Measurements from ENCODE around the gene KHDC4. TPM values are rescaled to one million over a fixed set of nuclear protein-coding genes. Genes with fewer than 3 reads are reported as not detected.

Gene KHDC4
- total RNA-seq, 1 donor from 2014 or later = 30.7 TPM

GRCh38 chr1:155970531-155971167 is 36.4 kb upstream of the KHDC4 start:
- no peak for DNase-seq (ENCODE audit: low spot score)

GRCh38 chr1:155969377-155969791 is 35.2 kb upstream of the KHDC4 start:
- DNase-seq (ENCODE audit: low spot score) = no peak

- no peak for DNase-seq (ENCODE audit: low spot score)
These were observed 34.5 kb upstream of the KHDC4 start for GRCh38 chr1:155968670-155969069.

- no peak for DNase-seq (ENCODE audit: low spot score)
These were observed 33.8 kb upstream of the KHDC4 start for GRCh38 chr1:155968051-155968400.

GRCh38 chr1:155967341-155968050 is 33.3 kb upstream of the KHDC4 start:
- DNase-seq (ENCODE audit: low spot score) = no peak

- no peak for DNase-seq (ENCODE audit: low spot score)
These were observed 32.5 kb upstream of the KHDC4 start for GRCh38 chr1:155966750-155967149.

GRCh38 chr1:155966135-155966534 is 31.9 kb upstream of the KHDC4 start:
- DNase-seq (ENCODE audit: low spot score) = no peak

GRCh38 chr1:155964193-155964592 is 30.0 kb upstream of the KHDC4 start:
- DNase-seq (ENCODE audit: low spot score) = no peak

GRCh38 chr1:155962599-155963211 is 28.5 kb upstream of the KHDC4 start:
- no peak for DNase-seq (ENCODE audit: low spot score)

GRCh38 chr1:155961937-155962336 is 27.7 kb upstream of the KHDC4 start:
- DNase-seq (ENCODE audit: low spot score) = no peak

- DNase-seq (ENCODE audit: low spot score) = no peak
These were observed 26.0 kb upstream of the KHDC4 start for GRCh38 chr1:155960081-155960745.

GRCh38 chr1:155957411-155957915 is 23.2 kb upstream of the KHDC4 start:
- DNase-seq (ENCODE audit: low spot score) = no peak

- DNase-seq (ENCODE audit: low spot score) = no peak
These were observed 20.4 kb upstream of the KHDC4 start for GRCh38 chr1:155954645-155955044.

- DNase-seq (ENCODE audit: low spot score) = no peak
These were observed 18.3 kb upstream of the KHDC4 start for GRCh38 chr1:155952505-155952890.

GRCh38 chr1:155951753-155952504 is 17.7 kb upstream of the KHDC4 start:
- no peak for DNase-seq (ENCODE audit: low spot score)

- DNase-seq (ENCODE audit: low spot score) = no peak
These were observed 16.6 kb upstream of the KHDC4 start for GRCh38 chr1:155950829-155951228.

GRCh38 chr1:155947741-155948140 is 13.5 kb upstream of the KHDC4 start:
- no peak for DNase-seq (ENCODE audit: low spot score)

GRCh38 chr1:155947292-155947691 is 13.1 kb upstream of the KHDC4 start:
- no peak for DNase-seq (ENCODE audit: low spot score)

GRCh38 chr1:155946633-155947219 is 12.5 kb upstream of the KHDC4 start:
- no peak for DNase-seq (ENCODE audit: low spot score)

GRCh38 chr1:155944444-155944799 is 10.2 kb upstream of the KHDC4 start:
- no peak for DNase-seq (ENCODE audit: low spot score)

GRCh38 chr1:155942578-155943141 is 8.4 kb upstream of the KHDC4 start:
- no peak for DNase-seq (ENCODE audit: low spot score)
